OCI-LY1 (cell line): ENCODE measurements around the gene SCIN.

Experiments used
- CTCF ChIP-seq: fragments of 200-600 bp; sonication (generic), shearing (Covaris generic); IDR thresholded peaks from 2 replicates; pipeline ENCODE4 v1.5.1; 2017; ENCODE audit warnings: mild to moderate bottlenecking, antibody characterized with exemption, low read length, moderate library complexity, mixed read lengths
- EZH2 ChIP-seq: fragments of 200-600 bp; sonication (generic), shearing (Covaris generic); IDR thresholded peaks from 2 replicates; pipeline ENCODE4 v1.8.0; 2017; ENCODE audit warnings: borderline replicate concordance, mixed run types, mild to moderate bottlenecking, antibody characterized with exemption, low read length, moderate library complexity, mixed read lengths

GRCh38 chr7:12619461-12620069, 49.0 kb downstream of the SCIN start:
- TF ChIP-seq CTCF (no peak), EZH2 (no peak)
